GM18498 (cell line): ENCODE measurements around the gene HIRIP3.
"Not testable (repeated sequence)": the region's sequence is repeated elsewhere in the genome, so short reads cannot be mapped to it uniquely, and the experiment has no call there.

Source experiments
- ATAC-seq: cut with Tn5 transposase; IDR thresholded peaks from one replicate; pipeline ENCODE4 v1.9.1; 2021; ENCODE audit warnings: mild to moderate bottlenecking, moderate library complexity; ENCODE audit not compliant: unreplicated experiment

The HIRIP3 gene

GRCh38 chr16:30016555-30017276 is 21.3 kb upstream of the HIRIP3 start:
- no peak for ATAC-seq

DNA sequence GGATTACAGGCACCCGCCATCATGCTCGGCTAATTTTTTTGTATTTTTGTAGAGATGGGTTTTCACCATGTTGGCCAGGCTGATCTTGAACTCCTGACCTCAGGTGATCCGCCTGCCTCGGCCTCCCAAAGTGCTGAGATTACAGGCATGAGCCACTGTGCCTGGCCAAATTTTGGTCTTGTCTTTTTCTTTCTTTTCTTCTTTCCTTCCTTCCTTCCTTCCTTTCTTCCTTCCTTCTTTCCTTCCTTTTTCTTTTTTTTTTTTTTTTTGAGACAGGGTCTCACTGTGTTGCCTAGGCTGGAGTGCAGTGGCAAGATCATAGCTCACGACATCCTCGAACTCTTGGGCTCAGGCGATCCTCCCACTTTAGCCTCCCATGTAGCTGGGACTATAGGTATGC is 20.0 kb upstream of the HIRIP3 start:
- ATAC-seq, result not testable (repeated sequence)

DNA sequence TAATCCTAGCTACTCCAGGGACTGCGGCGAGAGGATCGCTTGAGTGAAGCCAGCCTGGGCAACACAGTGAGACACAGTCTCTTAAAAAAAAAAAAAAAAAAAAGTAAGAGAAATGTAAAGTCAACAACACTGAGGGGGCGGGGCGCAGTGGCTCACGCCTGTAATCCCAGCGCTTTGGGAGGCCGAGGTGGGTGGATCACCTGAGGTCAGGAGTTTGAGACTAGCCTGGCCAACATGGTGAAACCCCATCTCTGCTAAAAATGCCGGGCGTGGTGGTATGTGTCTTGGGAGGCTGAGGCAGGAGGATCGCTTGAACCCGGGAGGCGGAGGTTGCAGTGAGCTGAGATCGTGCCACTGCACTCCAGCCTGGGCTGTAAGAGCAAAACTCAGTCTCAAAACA is 17.2 kb upstream of the HIRIP3 start:
- not testable (repeated sequence) for ATAC-seq

- no peak for ATAC-seq
Measured at GRCh38 chr16:30011714-30012504, 16.5 kb upstream of the HIRIP3 start.

DNA sequence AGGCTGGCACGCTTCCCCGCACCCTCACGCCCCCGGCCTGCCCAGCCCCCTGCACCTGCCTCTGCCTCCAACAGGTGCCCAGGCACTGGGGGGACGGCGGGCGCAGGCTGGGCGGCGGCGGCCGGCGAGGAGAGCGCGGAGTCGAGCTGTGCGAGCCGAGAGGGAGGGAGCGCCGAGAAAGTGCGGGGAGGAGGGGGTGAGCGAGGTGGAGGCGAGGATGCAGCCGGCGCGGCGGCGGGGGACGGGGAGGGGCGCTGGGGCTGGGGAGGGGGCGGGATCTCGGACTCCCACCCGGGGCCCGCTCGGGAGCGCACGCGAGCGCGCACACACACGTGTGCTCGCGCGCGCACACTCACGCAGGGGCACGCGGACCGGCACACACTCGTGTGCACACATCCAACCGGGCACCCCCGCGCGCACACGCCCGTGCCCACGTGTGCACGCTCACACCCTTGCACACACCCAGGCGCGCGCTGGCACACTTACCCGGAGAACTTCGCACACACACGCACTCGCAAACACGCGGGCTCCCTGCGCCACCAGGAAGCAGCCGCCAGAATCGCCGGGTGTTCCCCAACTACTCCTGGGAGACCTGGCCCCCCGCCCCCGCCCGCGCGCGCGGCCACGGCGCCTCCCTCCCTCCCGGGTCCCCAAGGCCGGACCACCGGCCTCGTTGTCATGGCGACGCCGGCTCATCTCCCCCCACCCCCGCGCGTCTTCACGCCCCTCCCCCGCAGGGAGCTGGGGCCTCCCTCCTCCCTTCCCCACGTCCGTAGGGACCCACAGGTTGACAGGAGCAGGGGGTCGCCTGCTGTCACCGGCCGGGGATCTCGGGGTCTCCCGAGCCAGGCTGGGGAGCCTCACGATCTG is 15.7 kb upstream of the HIRIP3 start, which contains the start of gene DOC2A:
DOC2A (minus strand) TSS at position 184 of the 870 bp plus-strand sequence. CDS start 805 bp downstream, outside the sequence.
- ATAC-seq, result no peak

DNA sequence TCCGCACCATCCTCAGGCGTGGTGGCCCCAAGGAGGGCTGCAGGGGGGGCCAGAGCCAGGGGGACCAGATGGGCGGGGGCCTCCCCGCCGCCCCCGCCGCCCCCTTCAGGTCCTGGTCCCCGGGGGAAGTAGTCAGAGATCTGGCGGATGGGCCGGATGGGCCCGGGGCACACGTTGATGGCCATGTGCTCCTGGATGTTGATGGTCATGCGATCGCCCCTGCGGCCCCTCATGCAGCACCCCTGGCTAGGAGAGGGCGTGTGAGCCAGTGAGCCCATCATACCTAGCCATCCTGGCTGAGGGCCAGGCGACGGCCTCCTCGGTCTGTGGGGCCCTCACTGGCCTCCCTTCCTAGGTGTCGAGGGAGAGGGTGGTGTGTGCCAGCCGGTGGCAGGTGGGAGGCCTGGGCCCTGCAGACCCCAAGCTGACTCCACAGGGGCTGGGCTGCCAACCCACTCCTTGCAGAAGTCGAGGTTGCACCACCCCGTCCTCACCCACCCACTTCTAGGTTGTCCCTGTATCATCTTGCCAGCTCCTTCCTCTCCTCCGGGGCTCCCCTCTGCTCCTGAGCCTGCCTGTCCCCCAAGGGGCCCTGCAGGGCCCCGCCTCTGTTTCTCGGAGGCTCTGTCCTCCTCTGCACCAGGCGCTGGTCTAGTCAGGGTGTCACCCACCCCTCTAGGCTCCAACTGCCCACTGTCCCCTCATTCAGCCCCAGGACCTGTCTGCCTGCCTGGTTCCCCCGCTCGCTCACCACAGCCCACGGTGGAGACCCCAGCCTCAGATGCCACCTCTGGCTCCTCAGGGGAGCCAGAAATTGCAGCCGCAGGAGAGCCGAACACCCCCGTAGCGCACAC is 14.8 kb upstream of the HIRIP3 start:
- no peak for ATAC-seq

DNA sequence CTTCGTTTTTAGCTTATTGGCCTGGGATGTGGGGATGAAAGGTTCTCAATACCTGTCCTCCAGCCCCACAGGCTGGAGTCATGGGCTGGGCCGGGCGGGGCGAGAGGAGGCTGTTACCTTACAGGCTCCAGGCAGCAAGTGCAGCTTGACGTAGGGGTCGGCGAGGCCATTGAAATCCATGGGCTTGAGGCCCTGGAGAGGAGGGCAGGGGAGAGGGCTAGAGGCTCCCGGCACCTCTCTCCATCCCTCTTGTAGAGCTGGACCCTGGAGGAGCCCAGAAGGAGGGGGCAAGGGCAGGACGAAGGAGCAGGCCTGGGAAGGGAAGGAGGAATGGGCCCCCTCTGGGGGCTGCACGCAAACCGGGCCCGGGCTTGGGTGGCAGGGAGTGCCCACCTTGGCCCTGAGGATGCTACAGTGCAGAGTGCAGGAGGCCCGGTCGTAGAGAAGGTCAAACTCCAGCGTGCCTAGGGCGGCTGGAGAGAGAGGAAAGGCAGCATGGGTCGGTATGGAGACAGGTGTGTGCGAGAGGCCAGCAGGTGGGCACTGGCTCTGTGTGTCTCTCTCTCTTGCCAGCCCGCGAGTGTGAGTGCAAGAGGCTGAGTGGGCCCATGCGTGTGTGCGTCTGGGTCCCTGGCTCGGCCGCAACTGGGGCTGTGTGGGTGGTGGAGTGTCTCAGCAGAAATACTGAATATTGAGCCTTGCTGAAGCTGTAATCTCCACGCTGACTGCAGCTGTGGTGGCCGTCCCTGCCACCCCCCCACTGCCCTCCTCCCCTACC is 13.9 kb upstream of the HIRIP3 start:
- ATAC-seq, result no peak

DNA sequence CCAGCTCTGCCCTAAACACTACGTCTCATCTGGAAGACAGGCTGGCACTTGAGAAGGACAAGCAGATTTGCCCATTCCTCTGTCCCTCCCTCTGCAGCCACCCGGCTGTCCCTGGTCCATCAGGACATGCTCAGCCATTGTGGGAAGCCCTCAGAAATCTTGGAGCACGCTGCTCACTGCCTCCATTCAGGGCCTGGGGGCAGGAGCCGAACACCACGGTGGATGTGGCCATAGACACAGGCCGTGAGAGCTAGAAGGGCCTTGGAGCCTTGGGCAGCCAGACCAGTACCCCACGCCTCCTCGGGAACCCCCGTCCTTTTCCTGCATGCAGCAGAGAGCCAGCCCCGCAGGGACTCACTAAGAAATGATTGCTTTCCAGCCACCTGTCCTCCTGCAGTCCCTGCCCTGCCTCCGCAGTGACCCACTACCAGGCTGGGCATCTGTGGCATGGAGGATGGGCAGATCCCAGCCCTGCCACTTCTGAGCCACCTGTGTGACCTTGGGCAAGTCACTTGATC is 12.0 kb upstream of the HIRIP3 start:
- no peak for ATAC-seq

- ATAC-seq, result no peak
Measured at GRCh38 chr16:30006659-30007377, 11.4 kb upstream of the HIRIP3 start.

- no peak for ATAC-seq
Measured at GRCh38 chr16:30006095-30006473, 10.7 kb upstream of the HIRIP3 start.

GRCh38 chr16:30005341-30006094 is 10.1 kb upstream of the HIRIP3 start:
- ATAC-seq, result no peak

- no peak for ATAC-seq
Measured at GRCh38 chr16:30004811-30005242, 9.4 kb upstream of the HIRIP3 start.

- ATAC-seq, result no peak
Measured at GRCh38 chr16:30004424-30004776, 9.0 kb upstream of the HIRIP3 start.

DNA sequence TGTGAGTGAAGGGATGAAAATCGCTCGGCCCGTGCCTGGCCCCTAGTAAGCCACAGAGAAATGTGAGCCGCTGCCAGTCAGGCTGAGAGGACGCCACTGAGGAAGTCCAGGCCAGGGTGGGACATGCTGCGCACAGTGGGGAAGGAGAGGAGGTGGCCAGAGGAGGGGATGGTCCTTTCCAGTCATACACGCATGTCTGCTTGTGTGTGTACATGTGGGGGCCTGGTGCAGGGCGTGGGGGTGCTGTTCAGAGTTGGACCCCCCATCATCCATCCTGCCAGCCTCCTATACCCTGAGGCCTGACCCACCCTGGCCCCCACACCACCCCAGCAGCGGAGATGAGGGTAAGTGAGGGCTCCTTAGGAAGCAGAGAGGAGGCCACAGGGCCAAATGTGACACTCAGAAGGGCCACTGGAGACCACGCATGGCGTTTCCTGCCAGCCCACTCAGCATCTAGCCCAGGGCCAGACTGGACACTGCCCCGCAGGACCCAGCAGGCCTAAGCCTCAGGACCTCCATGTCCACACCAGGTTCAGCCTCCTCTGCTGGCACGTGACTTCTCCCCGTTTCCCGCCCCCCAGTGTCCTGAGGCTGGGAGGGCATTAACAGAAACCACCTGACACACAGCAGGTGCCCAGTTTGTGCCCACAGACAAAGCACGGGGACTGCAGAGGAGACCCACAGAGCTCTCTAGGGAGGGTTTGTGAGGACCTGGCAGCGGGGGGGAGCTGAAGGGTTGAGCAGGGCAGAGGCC is 8.4 kb upstream of the HIRIP3 start:
- no peak for ATAC-seq

DNA sequence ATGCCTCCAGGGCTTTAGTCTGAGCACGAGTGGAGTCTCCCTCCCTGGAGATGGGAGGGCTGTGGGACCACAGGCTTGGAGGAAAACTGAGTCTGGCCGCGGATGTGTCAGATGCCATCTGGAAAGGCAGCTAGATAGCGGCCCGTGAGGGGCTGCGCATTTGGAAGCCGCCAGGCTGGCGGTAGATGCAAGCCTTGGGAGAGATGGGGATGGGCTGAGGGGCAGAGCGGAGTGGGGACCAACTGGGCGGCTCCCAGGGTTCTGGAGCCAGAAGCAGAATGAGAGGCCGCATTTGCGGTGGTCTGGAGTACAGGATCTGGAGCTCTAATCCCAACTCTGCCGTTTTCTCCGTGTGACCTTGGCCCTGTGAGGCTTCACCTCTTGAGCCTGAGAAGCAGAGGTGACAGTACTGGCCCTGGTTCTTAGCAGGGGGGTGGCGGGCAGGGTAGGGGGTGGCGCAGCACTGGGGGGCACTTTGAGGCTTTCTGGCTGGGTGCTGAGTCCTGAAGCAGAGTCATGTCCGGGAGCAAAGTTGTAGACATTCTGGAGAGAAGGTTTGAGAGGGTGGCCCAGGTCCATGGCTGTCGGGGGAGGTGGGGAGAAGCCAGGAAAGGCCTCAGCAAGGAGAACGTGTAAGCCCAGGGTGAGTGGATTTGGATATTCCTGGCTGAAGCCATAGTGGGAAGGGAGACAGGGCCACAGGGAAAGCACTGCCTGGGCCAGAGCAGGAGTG is 7.4 kb upstream of the HIRIP3 start:
- no peak for ATAC-seq

DNA sequence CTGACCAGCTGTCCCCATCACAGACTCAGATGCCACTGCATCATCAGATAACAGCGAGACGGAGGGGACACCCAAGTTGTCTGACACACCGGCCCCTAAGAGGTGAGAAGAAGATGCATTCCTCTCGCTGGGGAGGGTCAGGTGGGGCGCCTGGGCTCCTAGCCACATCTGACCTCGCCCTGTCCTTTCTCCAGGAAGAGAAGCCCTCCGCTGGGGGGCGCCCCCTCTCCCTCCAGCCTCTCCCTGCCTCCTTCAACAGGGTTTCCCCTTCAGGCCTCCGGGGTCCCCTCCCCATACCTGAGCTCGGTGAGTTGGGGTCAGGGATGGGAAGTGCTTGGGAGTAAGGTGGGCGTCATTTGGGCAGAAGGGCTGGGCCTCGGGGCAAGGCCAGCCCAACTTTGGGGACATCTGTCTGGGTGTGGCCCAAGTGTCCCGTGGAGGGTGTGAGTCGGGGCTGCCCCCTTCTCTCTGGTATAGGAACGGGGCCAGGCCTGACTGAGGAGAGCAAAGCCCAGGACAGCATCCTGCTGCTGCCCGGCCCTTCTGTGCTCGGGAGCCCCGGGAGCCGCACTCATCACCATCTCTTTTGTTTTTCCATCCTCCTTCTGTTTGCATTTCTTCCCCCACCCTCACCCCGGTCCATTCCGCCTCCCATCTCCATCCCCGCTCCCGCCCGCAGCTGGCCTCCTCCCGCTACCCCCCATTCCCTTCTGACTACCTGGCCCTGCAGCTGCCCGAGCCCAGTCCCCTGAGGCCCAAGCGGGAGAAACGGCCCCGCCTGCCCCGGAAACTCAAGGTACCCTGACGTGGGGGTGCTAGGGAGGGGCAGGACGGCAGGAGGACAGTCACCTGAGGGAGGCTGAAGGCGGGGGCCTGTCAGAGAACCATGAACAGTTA is 5.6 kb upstream of the HIRIP3 start:
- no peak for ATAC-seq
